SK-N-SH (cell line): Measurements from ENCODE around the gene KIF13A. TPM values are rescaled to one million over a fixed set of nuclear protein-coding genes. Genes with fewer than 3 reads are reported as not detected.

Experiments
- CTCF ChIA-PET: fragments of 300-600, 350-600 bp; formaldehyde crosslinking; extraction: SDS; loops from one replicate; lab custom pipeline; 2021; lab: Yijun Ruan, JAX
- POLR2A ChIA-PET: fragments of 350-600 bp; sonication (Branson Sonifier 250); formaldehyde crosslinking; extraction: SDS; loops from one replicate; lab custom pipeline; 2020; ENCODE audit warnings: antibody characterized with exemption, inconsistent platforms; lab: Yijun Ruan, JAX
- DNase-seq: peaks from one replicate; pipeline ENCODE4 v3.0.0; 2012
- H2AFZ ChIP-seq: fragments of 200-600 bp; sonication (generic); 2 replicates; pipeline ENCODE4 v1.8.1; 2016; ENCODE audit warnings: antibody characterized with exemption, mild to moderate bottlenecking, low read depth
- H3F3A ChIP-seq: fragments of 200-600 bp; sonication (generic); replicated peaks from 2 replicates; pipeline ENCODE3; 2016; ENCODE audit warnings: antibody characterized with exemption, mild to moderate bottlenecking; ENCODE audit not compliant: insufficient read depth
- H3K27ac ChIP-seq, 2 experiments: fragments of 200-500 bp in 1 of 2; fragments of 200-600 bp in 1 of 2; sonication (Bioruptor generic) in 1 of 2; sonication (generic), shearing (Covaris generic) in 1 of 2; 2 replicates each; pipeline versions ENCODE4 v1.5.1 to v1.6.1; 2014 to 2016; ENCODE audit warnings: low read depth in 2 of 2, inconsistent platforms in 1 of 2, low read length in 1 of 2, mild to moderate bottlenecking in 1 of 2, mixed read lengths in 1 of 2
- H3K27me3 ChIP-seq: fragments of 200-600 bp; sonication (generic), shearing (Covaris generic); 2 replicates; pipeline ENCODE4 v1.6.1; 2016; ENCODE audit warnings: mixed run types; ENCODE audit not compliant: insufficient read depth
- H3K36me3 ChIP-seq, 2 experiments: fragments of 200-500 bp in 1 of 2; fragments of 200-600 bp in 1 of 2; sonication (Bioruptor generic) in 1 of 2; sonication (generic) in 1 of 2; replicated peaks in 1 of 2; 2 replicates each; pipeline versions ENCODE3 to v1.5.1; 2014 to 2016; ENCODE audit warnings: low read length in 1 of 2, mild to moderate bottlenecking in 1 of 2; ENCODE audit not compliant: insufficient read depth in 2 of 2, control insufficient read depth in 1 of 2
- H3K4me1 ChIP-seq, 2 experiments: fragments of 200-500 bp in 1 of 2; fragments of 200-600 bp in 1 of 2; sonication (Bioruptor generic) in 1 of 2; sonication (generic), shearing (Covaris generic) in 1 of 2; 2 replicates each; pipeline versions ENCODE4 v1.5.1 to v1.6.1; 2014 to 2016; ENCODE audit warnings: low read depth in 1 of 2, low read length in 1 of 2, mixed run types in 1 of 2; ENCODE audit not compliant: insufficient read depth in 2 of 2, control insufficient read depth in 1 of 2
- H3K4me2 ChIP-seq: fragments of 200-600 bp; sonication (generic), shearing (Covaris generic); 2 replicates; pipeline ENCODE4 v1.6.1; 2017; ENCODE audit warnings: mixed run types
- H3K4me3 ChIP-seq, 2 experiments: fragments of 200-500 bp in 1 of 2; fragments of 200-600 bp in 1 of 2; sonication (Bioruptor generic) in 1 of 2; sonication (generic), shearing (Covaris generic) in 1 of 2; 2 replicates each; pipeline versions ENCODE4 v1.5.1 to v1.8.1; 2014 to 2016; ENCODE audit warnings: low read depth in 2 of 2, inconsistent platforms in 1 of 2, low read length in 1 of 2, mild to moderate bottlenecking in 1 of 2, mixed read lengths in 1 of 2, moderate library complexity in 1 of 2
- H3K79me2 ChIP-seq: fragments of 200-600 bp; sonication (generic); 2 replicates; pipeline ENCODE4 v1.8.1; 2017; ENCODE audit warnings: mild to moderate bottlenecking; ENCODE audit not compliant: insufficient read depth
- H3K9ac ChIP-seq: fragments of 200-600 bp; sonication (generic); 2 replicates; pipeline ENCODE4 v1.6.1; 2017; ENCODE audit warnings: mixed run types
- H3K9me2 ChIP-seq: fragments of 200-600 bp; sonication (generic); 2 replicates; pipeline ENCODE4 v1.6.1; 2017; ENCODE audit warnings: mixed run types
- H3K9me3 ChIP-seq: fragments of 200-600 bp; sonication (generic); 2 replicates; pipeline ENCODE4 v1.6.1; 2017; ENCODE audit warnings: mixed run types, mild to moderate bottlenecking, moderate library complexity
- H4K20me1 ChIP-seq: fragments of 200-600 bp; sonication (generic); 2 replicates; pipeline ENCODE4 v1.6.1; 2017; ENCODE audit warnings: mild to moderate bottlenecking, mixed run types; ENCODE audit not compliant: insufficient read depth
- CHD2 ChIP-seq: fragments of 150-350 bp; IDR thresholded peaks from 2 replicates; pipeline ENCODE4 v1.6.1; 2018; ENCODE audit warnings: low read length; ENCODE audit not compliant: partially characterized antibody
- CTCF ChIP-seq: fragments of 200-600 bp; sonication (generic); IDR thresholded peaks from 2 replicates; pipeline ENCODE4 v1.6.1; 2017; ENCODE audit warnings: antibody characterized with exemption, mild to moderate bottlenecking, moderate library complexity
- ELF1 ChIP-seq: IDR thresholded peaks from 2 replicates; pipeline ENCODE4 v1.4.0; 2012
- EP300 ChIP-seq, 2 experiments: IDR thresholded peaks; 2 replicates each; pipeline versions ENCODE4 v1.4.0 to v1.6.1; 2012; ENCODE audit warnings: borderline replicate concordance in 1 of 2, low read depth in 1 of 2, low read length in 1 of 2
- EZH2phosphoT487 ChIP-seq: fragments of 200-600 bp; sonication (generic); IDR thresholded peaks from 2 replicates; pipeline ENCODE4 v1.6.1; 2017; ENCODE audit warnings: low read depth, mixed run types, mild to moderate bottlenecking, antibody characterized with exemption, moderate library complexity, borderline replicate concordance
- FOSL2 ChIP-seq: IDR thresholded peaks from 2 replicates; pipeline ENCODE4 v1.4.0; 2012; ENCODE audit warnings: low read depth, mild to moderate bottlenecking, moderate library complexity, borderline replicate concordance
- FOXM1 ChIP-seq: IDR thresholded peaks from 2 replicates; pipeline ENCODE4 v1.4.0; 2012; ENCODE audit warnings: low read depth, mild to moderate bottlenecking
- GABPA ChIP-seq: IDR thresholded peaks from 2 replicates; pipeline ENCODE4 v1.4.0; 2012; ENCODE audit warnings: low read depth, mild to moderate bottlenecking
- IRF3 ChIP-seq: fragments of 150-350 bp; IDR thresholded peaks from 2 replicates; pipeline ENCODE4 v1.6.1; 2016; ENCODE audit warnings: mild to moderate bottlenecking, low read depth, low read length
- JUND ChIP-seq: IDR thresholded peaks from 2 replicates; pipeline ENCODE4 v1.4.0; 2012
- MXI1 ChIP-seq: IDR thresholded peaks from 2 replicates; pipeline ENCODE4 v1.6.1; 2012; ENCODE audit warnings: mild to moderate bottlenecking, low read depth, low read length, improper control_type of control experiment
- NFIC ChIP-seq: IDR thresholded peaks from 2 replicates; pipeline ENCODE4 v1.4.0; 2012; ENCODE audit warnings: borderline replicate concordance
- NRF1 ChIP-seq: IDR thresholded peaks from 2 replicates; pipeline ENCODE4 v1.6.1; 2012; ENCODE audit warnings: low read depth, mild to moderate bottlenecking, low read length
- PBX3 ChIP-seq: IDR thresholded peaks from 2 replicates; pipeline ENCODE4; 2012
- RCOR1 ChIP-seq: fragments of 150-350 bp; IDR thresholded peaks from 2 replicates; pipeline ENCODE4 v1.6.1; 2017; ENCODE audit warnings: antibody characterized with exemption, low read length
- RFX5 ChIP-seq: IDR thresholded peaks from 2 replicates; pipeline ENCODE4 v1.6.1; 2012; ENCODE audit warnings: mild to moderate bottlenecking, improper control_type of control experiment, low read length
- TAF1 ChIP-seq: IDR thresholded peaks from 2 replicates; pipeline ENCODE4 v1.6.1; 2012; ENCODE audit warnings: low read depth, mild to moderate bottlenecking, low read length, moderate library complexity, borderline replicate concordance
- TCF12 ChIP-seq: IDR thresholded peaks from 2 replicates; pipeline ENCODE4 v1.4.0; 2012
- USF1 ChIP-seq: IDR thresholded peaks from 2 replicates; pipeline ENCODE4 v1.4.0; 2012; ENCODE audit warnings: low read depth, borderline replicate concordance
- USF2 ChIP-seq: fragments of 150-350 bp; IDR thresholded peaks from 2 replicates; pipeline ENCODE4 v1.6.1; 2017; ENCODE audit warnings: antibody characterized with exemption, low read length, low read depth, borderline replicate concordance
- YY1 ChIP-seq: IDR thresholded peaks from 2 replicates; pipeline ENCODE4 v1.4.0; 2012; ENCODE audit warnings: low read depth, mild to moderate bottlenecking
- WGBS: methylation state at CpG from one replicate; pipeline ENCODE4 v1.1.6; 2017; ENCODE audit warnings: low lambda C conversion rate; 5-methylcytosine and 5-hydroxymethylcytosine counted together
- polyA plus RNA-seq, 3 experiments: library from polyadenylated mRNA; depleted of rRNA; stranded (reverse); fragments of >200 nt; gene quantifications; 2 replicates each; pipeline ENCODE4 v1.2.3, GENCODE V29; 2012

KIF13A gene
- polyA plus RNA-seq, 1 of the 3 experiments (the other 2 are of a cell fraction): 18.2 TPM

- Histone ChIP-seq H3K4me2 (no peak overlapping the region), H4K20me1 (no peaks in the 10 kb centered on the region), H3K4me3 (no peak overlapping the region)
- POLR2A ChIA-PET: no interaction called here
- 88% methylated on average over 1 of the region's 1 CpG for WGBS
- TF ChIP-seq FOSL2: no peak
- TF ChIP-seq MXI1: no peak
- no peak for TF ChIP-seq EZH2phosphoT487
- TF ChIP-seq IRF3: no peak
- no peak for TF ChIP-seq PBX3
- TF ChIP-seq CHD2: no peak
- no peak for TF ChIP-seq NRF1
- no peak for TF ChIP-seq USF1
- TF ChIP-seq TAF1: no peak
- TF ChIP-seq USF2: no peak
- no peak for TF ChIP-seq GABPA
- no peak for TF ChIP-seq TCF12
- TF ChIP-seq, all 33 proteins: peak for 0
- Histone ChIP-seq H3K27me3 (no peaks in the 10 kb centered on the region), H3K4me1 (0 out of 4 replicates have a peak, but pooled peaks cover 0 to 5% of the 10 kb centered on the region in 2 experiments), H3K9me2 (no peaks in the 10 kb centered on the region), H3K36me3 (no peaks in the 10 kb centered on the region), H3F3A (peaks cover 23% of the 10 kb centered on the region), H3K9me3 (no peaks in the 10 kb centered on the region), H3K9ac (no peak overlapping the region), H2AFZ (no peak overlapping the region), H3K27ac (peak overlapping the region in 1 of 2 experiments; percentile 76; a peak in 3 of 4 replicates), H3K79me2 (peaks cover 29% of the 10 kb centered on the region)
- CTCF ChIA-PET: no interaction called here
- no peak for DNase-seq
Measured at GRCh38 chr6:17878734-17879133, 108.7 kb downstream of the KIF13A start.

GRCh38 chr6:17877895-17878440, 109.5 kb downstream of the KIF13A start:
- WGBS: 71% methylated on average over 3 of the region's 3 CpGs
- H3K79me2 ChIP-seq: peaks cover 26% of the 10 kb centered on the region; the same call in 1 of the 2 replicates
- POLR2A ChIA-PET: no interaction called here
- TF ChIP-seq ELF1 (no peak), CTCF (no peak), PBX3 (no peak), RCOR1 (no peak), YY1 (no peak), EZH2phosphoT487 (no peak), JUND (no peak), CHD2 (no peak), EP300 (IDR thresholded peaks at IDR 0.05; ENCODE audit: borderline replicate concordance in 1 of 2, low read depth in 1 of 2, low read length in 1 of 2) (no peak), FOXM1 (no peak), MXI1 (no peak), NFIC (no peak), RFX5 (no peak)

More at GRCh38 chr6:17877895-17878440, 109.5 kb downstream of the KIF13A start:
- CTCF ChIA-PET: no interaction called here
- Histone ChIP-seq H3F3A (peaks cover 23% of the 10 kb centered on the region), H3K9me3 (no peaks in the 10 kb centered on the region), H2AFZ (no peak overlapping the region), H3K27ac (peak overlapping the region in 1 of 2 experiments; percentile 76; a peak in 3 of 4 replicates), H3K36me3 (peaks cover 0 to 8% of the 10 kb centered on the region in 2 experiments), H4K20me1 (no peaks in the 10 kb centered on the region), H3K9ac (no peak overlapping the region), H3K9me2 (no peaks in the 10 kb centered on the region), H3K4me1 (0 out of 4 replicates have a peak, but pooled peaks cover 0 to 5% of the 10 kb centered on the region in 2 experiments), H3K4me3 (no peak overlapping the region), H3K4me2 (no peak overlapping the region), H3K27me3 (no peaks in the 10 kb centered on the region)
- DNase-seq: no peak
